ENCODE results near the gene SNX10.

SNX10 gene

DNA sequence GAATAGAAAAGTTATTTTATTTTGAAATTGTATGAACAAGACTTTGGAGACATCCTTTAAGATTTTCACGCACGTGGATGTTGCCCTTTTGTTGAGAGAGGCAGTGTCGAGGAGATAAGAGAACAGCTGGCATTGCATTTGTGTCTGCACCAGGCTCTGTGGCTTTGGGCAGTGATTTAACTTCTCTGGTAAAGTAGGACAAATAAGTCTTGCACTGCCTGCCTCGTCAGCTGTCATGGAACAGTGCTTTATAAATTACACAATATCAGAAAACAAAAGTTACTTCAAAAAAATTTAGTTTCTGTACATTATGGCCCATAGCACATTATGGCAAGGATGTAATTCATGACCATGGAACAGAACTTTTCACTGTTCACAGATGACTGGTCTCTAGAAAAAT, 20.1 kb downstream of the SNX10 start:
- H3K9me2 ChIP-seq (ENCODE audit: low read depth, low read length) = no peaks in the 10 kb centered on the region
- peaks cover 58% of the 10 kb centered on the region for H3K36me3 ChIP-seq (ENCODE audit: insufficient read depth, low read length)
- no peak overlapping the region for H3K9ac ChIP-seq (ENCODE audit: low read length)
- no peak overlapping the region for H3K4me3 ChIP-seq (ENCODE audit: low read depth, low read length, poor library complexity, severe bottlenecking)
- H3F3A ChIP-seq (ENCODE audit: insufficient read depth, low read length) = peaks cover 3% of the 10 kb centered on the region; the same call in 1 of the 2 replicates
- no peak overlapping the region for H3K4me2 ChIP-seq (ENCODE audit: low read length)
- H3K4me1 ChIP-seq (ENCODE audit: insufficient read depth, low read length, severe bottlenecking) = peaks cover 18% of the 10 kb centered on the region
- no peaks in the 10 kb centered on the region for H4K20me1 ChIP-seq (ENCODE audit: insufficient read depth, low read length)
- H3K9me3 ChIP-seq (ENCODE audit: low read length) = no peaks in the 10 kb centered on the region
- H3K79me2 ChIP-seq (ENCODE audit: insufficient read depth, low read length) = peaks cover 26% of the 10 kb centered on the region
- no peak overlapping the region for H3K27ac ChIP-seq (ENCODE audit: low read depth, low read length, poor library complexity, severe bottlenecking)
- H2AFZ ChIP-seq (ENCODE audit: low read length) = no peak overlapping the region
- TF ChIP-seq EZH2 (IDR thresholded peaks at IDR 0.05; ENCODE audit: borderline replicate concordance, low read length) = no peak
- TF ChIP-seq, protein P1, sequence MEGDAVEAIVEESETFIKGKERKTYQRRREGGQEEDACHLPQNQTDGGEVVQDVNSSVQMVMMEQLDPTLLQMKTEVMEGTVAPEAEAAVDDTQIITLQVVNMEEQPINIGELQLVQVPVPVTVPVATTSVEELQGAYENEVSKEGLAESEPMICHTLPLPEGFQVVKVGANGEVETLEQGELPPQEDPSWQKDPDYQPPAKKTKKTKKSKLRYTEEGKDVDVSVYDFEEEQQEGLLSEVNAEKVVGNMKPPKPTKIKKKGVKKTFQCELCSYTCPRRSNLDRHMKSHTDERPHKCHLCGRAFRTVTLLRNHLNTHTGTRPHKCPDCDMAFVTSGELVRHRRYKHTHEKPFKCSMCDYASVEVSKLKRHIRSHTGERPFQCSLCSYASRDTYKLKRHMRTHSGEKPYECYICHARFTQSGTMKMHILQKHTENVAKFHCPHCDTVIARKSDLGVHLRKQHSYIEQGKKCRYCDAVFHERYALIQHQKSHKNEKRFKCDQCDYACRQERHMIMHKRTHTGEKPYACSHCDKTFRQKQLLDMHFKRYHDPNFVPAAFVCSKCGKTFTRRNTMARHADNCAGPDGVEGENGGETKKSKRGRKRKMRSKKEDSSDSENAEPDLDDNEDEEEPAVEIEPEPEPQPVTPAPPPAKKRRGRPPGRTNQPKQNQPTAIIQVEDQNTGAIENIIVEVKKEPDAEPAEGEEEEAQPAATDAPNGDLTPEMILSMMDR (IDR thresholded peaks at IDR 0.05; ENCODE audit: low read length) = no peak
- no peaks in the 10 kb centered on the region for H3K27me3 ChIP-seq (ENCODE audit: insufficient read depth, low read length)

DNA sequence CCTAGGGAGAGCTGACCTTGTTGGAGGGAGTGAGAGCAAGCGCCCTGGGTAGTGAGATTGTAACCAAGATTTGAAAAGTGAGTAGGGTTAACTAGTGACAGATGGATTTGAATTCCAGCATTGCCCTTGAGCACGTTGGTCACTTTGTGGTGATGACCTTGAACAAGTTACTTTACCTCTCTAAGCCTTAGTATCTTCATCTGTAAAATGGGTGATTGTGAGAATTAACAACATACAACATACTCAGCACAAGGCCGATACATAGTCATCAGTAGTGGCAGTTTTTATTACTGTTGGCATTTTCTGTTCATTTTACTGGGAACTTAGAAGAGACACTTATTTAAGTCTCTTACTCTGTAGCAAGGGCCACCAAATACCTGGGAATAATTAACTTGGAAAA, 25.5 kb downstream of the SNX10 start:
- no peak overlapping the region for H3K27ac ChIP-seq (ENCODE audit: low read depth, low read length, poor library complexity, severe bottlenecking)

DNA sequence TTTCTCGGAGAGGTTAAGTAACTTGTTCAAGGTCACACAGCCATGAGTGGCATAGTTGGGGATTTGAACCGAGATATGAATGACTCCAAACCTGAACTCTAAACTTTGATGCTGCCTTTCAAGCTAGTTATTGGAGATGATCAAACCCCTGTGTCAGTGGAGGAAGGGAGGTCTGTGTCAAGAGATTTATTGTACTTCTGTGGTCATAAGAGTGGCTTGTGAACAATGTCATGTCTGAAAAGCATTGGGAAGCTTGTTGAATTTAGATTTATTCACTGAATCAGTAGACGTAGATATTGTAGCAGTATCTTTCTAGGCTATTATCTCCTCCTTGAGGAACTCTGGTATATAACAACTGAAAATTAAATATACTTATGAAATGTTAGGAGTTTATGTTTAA, 27.3 kb downstream of the SNX10 start:
- H4K20me1 ChIP-seq (ENCODE audit: insufficient read depth, low read length) = no peaks in the 10 kb centered on the region
- no peak overlapping the region for H2AFZ ChIP-seq (ENCODE audit: low read length)
- no peak for TF ChIP-seq EZH2 (IDR thresholded peaks at IDR 0.05; ENCODE audit: borderline replicate concordance, low read length)
- TF ChIP-seq, protein P1 (IDR thresholded peaks at IDR 0.05; ENCODE audit: low read length) = no peak
- H3K36me3 ChIP-seq (ENCODE audit: insufficient read depth, low read length) = peaks cover 33% of the 10 kb centered on the region
- H3K9me3 ChIP-seq (ENCODE audit: low read length) = no peaks in the 10 kb centered on the region
- H3K4me2 ChIP-seq (ENCODE audit: low read length) = no peak overlapping the region
- H3K4me1 ChIP-seq (ENCODE audit: insufficient read depth, low read length, severe bottlenecking) = peaks cover 13% of the 10 kb centered on the region
- peaks cover 60% of the 10 kb centered on the region for H3K79me2 ChIP-seq (ENCODE audit: insufficient read depth, low read length)
- H3K9me2 ChIP-seq (ENCODE audit: low read depth, low read length) = no peaks in the 10 kb centered on the region
- H3K27me3 ChIP-seq (ENCODE audit: insufficient read depth, low read length) = no peaks in the 10 kb centered on the region
- H3K27ac ChIP-seq (ENCODE audit: low read depth, low read length, poor library complexity, severe bottlenecking) = no peak overlapping the region
- H3K9ac ChIP-seq (ENCODE audit: low read length) = no peak overlapping the region
- no peaks in the 10 kb centered on the region for H3F3A ChIP-seq (ENCODE audit: insufficient read depth, low read length)
- H3K4me3 ChIP-seq (ENCODE audit: low read depth, low read length, poor library complexity, severe bottlenecking) = no peak overlapping the region

More for the DNA sequence above, 25.5 kb downstream of the SNX10 start:
- Histone ChIP-seq H3K36me3 (ENCODE audit: insufficient read depth, low read length) (peaks cover 36% of the 10 kb centered on the region), H3K4me1 (ENCODE audit: insufficient read depth, low read length, severe bottlenecking) (peaks cover 18% of the 10 kb centered on the region), H3K4me3 (ENCODE audit: low read depth, low read length, poor library complexity, severe bottlenecking) (no peak overlapping the region), H3K9me2 (ENCODE audit: low read depth, low read length) (no peaks in the 10 kb centered on the region), H3K9me3 (ENCODE audit: low read length) (no peaks in the 10 kb centered on the region), H3K9ac (ENCODE audit: low read length) (no peak overlapping the region), H3F3A (ENCODE audit: insufficient read depth, low read length) (peaks cover 3% of the 10 kb centered on the region; the same call in 1 of the 2 replicates), H3K4me2 (ENCODE audit: low read length) (no peak overlapping the region), H3K79me2 (ENCODE audit: insufficient read depth, low read length) (peaks cover 56% of the 10 kb centered on the region), H4K20me1 (ENCODE audit: insufficient read depth, low read length) (no peaks in the 10 kb centered on the region), H3K27me3 (ENCODE audit: insufficient read depth, low read length) (no peaks in the 10 kb centered on the region), H2AFZ (ENCODE audit: low read length) (no peak overlapping the region)
- TF ChIP-seq, protein P1 (IDR thresholded peaks at IDR 0.05; ENCODE audit: low read length) = no peak
- no peak for TF ChIP-seq EZH2 (IDR thresholded peaks at IDR 0.05; ENCODE audit: borderline replicate concordance, low read length)

All from OCI-LY1 (cell line).